Activated CD8-positive, alpha-beta memory T cell treated with anti-CD3 and anti-CD28 coated beads, Interleukin-2, amount 50 U/mL, for 24 hours (primary cell): ENCODE data around the gene GOLGA7B.
A peak's percentile ranks its signal among the peaks of the same experiment; 100 is the strongest.

Source experiments
- DNase-seq: peaks from one replicate; pipeline ENCODE4 v3.0.0-alpha.2; 2020; ENCODE audit errors: extremely low read depth

Gene GOLGA7B

DNA sequence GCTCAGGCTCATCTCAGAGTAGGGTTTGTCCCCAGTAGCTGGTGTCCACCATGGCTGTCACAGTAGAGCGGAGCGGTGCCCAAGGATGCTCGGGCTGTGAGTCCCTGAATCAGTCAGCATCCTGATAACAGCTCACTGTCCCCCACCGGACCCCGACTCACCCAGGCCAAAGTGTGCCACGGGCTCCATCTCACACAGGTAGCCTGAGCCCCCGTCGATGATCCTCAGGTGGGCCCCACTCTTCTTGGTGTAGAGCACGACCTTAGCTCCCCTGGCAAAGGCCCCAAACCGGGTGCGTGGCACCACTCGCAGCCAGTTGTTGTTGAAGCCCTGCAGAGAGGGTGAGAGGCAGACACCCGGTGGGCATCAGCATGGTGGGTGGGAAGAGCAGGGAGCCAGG is 45.4 kb downstream of the GOLGA7B start:
- no peak for DNase-seq

DNA sequence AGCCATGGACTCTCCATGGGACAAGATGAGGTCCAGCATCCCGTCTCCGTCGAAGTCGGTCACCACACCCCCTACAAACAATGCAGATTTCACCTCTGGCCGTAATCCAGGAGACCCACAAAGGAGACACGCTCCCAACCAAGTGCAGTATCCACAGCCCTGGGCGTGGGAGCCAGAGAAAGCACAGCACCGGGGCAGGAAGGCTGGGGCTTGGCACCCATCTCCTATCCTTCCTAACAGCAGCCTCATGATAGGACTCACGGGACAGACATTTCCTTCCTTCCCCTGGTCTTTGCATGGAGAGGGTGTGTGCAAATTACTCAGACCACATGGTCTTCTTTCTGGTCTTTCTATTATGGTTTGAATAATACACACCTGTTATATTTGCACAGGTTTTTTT is 46.3 kb downstream of the GOLGA7B start:
- no peak for DNase-seq

DNA sequence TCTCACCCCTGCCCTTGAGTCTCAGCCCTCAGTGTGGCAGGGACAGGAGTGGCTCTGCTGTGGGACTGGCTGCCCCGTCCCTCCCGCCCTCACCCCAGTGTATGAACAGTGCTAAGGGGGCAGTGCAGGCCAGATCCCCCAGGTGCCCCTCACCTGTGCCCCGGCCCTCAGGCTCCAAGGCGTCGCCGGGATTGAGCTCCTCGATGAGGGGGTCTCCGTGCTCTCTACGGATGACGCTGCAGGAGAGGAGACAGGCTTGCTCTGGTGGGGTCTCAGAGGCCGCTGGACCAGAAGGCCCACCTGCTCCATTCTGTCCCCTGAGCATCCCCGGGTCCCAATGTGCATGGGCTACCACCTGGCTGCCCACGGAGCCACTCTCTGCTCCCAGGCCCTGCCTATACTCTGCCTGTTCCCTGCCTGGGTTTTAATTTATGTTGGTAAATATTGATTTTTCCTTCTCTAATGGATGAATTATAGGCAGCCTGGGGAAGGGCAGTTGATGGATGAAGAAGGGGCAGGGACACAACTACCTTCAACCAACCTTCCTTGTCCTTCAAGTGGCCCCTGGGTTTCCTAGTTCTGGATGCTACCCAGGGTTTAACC is 47.2 kb downstream of the GOLGA7B start:
- DNase-seq = no peak

DNA sequence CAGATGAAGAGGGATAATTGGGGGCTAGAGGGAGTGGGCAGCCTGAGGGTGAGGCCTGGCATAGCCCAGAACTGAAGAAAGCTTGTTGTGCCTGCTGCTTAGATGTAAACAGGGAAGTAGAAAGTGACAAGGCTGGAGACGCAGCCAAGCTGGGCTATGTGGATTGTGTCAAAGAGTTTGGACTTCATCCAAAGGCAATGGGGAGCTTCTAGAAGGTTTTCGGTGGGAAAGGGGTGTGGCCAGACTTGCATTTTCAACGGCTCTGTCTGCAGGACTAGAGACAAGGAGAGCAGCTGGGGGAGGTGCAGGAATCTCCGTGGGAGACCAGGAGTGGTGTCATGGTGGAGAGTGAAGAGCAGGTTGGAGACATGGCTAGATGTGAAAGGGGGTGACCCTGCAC is 48.8 kb downstream of the GOLGA7B start:
- DNase-seq = no peak

DNA sequence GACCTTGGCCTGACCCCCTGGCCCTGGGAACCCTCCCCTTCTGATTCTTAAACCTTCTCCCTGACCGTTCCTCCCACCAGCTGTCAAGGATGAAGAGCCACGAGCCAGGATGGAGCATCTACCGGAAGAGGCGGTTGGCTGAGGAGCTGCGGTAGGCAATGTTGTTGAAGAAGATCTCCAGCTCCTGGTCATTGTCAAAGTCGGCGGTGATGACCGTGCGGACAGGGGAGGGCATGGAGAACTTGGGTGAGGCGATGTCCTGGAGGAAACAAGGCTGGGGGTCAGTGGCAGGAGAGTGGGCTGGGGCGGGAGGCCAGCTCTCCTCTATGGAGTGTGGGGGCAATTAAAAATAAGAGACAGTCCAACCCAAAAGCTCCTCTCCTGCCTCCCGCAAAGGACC is 51.7 kb downstream of the GOLGA7B start:
- no peak for DNase-seq

DNA sequence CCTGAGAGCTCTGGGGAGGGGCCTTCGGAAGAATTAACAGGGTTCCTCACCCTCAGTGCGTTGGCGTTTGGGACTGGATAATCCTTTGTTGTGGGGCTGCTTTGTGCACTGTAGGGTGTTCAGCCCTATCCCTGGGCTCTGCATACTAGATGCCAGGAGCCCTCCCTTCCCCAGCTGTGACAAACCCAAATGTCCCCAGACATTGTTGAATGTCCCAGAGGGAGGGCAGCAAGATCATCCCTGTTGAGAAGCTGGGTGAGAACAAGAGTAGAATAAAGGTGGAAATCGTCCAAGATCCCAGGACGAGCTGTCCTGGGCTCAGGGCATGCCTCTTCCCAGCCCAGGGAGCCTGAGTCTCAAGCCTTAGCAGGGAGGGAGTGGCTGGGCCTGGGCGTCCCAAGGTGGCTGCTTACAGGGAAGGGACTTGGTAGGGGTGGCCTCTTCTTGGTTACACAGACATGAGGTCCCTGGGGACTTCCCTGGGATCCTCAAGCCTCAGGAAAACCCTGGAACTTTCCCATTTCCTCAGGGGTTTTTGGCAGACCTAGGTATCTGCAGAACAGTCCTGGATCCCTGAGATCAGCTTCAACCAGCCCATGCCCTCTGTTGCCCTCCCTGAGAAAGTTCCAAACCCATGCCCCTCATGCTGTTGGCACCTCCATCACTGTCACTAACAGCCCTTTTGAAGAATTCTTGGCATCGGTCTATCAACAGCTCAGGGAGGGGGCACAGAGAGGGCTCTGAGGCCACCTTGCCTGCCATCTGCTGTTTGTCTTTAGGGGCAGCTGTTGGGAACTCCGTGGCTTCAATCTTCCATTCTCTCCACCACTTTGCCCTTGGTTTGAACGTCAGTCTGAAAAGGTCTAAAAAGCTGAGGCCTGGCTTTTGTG is 53.7 kb downstream of the GOLGA7B start:
- no peak for DNase-seq

DNA sequence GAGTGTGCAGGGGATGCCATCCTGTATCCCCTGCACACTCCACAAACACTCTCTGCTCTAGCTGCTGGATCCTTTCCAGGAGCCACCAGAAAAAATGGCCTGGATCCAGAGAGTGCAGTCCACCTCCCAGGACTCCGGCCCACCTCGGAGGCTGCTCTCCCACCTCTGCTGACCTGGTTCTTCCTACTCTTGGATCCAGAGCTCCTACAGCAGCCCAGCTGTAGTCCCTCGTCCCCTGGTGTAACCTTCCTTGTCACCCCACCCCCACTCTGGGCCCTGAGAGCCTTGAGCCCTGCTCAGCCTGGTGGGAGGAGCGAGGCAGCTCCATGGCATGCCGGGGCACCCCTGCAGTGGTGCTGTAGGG is 54.4 kb downstream of the GOLGA7B start:
- DNase-seq = no peak

DNA sequence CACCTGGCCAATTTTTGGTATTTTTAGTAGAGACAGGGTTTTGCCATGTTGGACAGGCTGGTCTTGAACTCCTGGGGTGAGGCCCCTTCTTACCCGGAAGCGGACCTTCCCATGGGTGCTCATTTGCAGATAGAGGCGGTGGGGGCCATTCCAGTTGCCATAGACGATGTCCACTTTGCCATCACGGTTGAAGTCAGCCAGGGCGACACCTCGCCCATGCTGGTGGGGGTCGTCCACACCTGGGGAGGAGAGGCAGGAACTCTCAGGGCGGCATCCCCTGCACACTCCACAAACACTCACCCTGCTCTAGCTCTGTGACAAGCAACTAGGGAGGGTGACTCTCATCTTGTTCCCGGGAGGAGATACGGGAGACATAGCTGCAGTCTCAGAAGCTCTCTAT is 54.9 kb downstream of the GOLGA7B start:
- DNase-seq = no peak

DNA sequence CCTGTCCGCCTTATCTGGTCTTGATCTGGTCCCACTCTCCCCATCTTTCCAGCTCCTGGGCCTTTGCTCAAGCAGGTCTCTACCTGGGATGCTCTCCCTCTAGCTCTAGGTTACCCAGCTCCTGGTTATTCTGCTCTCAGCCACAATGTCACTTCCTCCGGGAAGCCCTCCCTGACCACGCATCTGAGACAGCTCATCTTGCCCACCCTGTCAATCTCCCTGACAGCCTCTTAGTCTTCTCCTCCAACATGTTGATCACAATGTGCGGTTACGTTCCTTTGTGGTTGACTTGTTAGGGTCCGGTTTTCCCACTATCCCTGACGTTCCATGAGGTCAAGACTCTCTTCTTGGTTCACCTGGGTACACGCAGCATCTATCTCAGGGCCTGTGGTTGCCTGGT is 55.6 kb downstream of the GOLGA7B start:
- no peak for DNase-seq

DNA sequence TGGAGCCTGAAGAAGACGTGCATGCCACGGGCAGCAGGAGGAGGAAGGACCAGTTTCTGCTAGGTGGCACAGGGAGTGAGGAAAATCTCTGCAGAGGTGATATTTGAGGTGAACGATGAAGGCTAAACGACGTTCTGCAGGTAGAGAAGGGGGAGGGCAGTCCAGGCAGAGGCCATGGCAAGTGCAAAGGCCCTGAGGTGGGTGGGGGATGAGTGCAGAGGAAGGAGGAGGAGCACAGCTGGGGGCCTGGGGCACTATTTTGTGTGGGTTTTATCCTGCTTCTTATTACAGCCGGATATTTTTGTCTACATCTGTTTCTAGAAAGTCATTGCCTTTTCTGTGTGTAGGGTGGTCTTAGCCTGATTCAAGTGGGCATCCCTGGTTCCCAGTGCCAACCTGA is 57.6 kb downstream of the GOLGA7B start:
- DNase-seq = no peak

DNA sequence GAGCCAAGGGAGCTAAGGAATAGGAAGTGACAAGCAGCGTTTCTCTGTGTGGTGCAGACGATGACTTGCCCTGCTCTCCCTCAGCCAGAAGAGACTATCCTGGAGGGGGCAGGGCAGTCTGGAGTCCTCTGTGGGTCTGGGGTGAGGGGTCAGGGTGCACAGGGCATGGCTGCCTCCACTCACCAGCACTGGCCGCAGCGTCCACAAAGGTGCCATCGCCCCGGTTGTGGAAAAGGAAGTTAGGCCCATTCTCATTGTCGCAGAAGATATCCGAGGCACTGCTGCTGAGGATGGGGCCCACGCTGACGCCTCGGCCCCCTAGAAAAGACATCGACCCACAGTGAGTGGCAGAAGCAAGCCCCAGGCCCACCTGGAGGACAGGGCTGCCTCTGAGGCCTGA is 58.2 kb downstream of the GOLGA7B start:
- no peak for DNase-seq

DNA sequence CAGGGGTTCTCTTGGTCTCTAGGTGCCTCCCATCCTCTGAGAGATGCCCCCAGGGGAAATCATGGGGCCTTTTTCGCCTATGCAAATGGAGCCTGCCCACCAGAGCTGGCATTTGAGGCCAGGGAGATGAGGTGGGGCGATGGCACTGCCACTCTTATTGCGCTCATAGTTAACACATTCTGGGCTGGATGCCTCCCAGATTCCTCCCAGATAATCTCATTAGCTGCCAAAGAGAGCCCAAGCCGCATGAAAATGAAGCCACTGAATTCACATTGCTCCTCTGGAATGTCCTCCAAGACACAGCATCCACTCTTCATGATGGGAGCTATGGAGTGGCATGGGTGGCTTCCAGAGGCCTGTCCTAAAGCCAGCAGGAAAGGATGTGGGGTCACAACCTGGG is 61.0 kb downstream of the GOLGA7B start:
- DNase-seq = no peak

DNA sequence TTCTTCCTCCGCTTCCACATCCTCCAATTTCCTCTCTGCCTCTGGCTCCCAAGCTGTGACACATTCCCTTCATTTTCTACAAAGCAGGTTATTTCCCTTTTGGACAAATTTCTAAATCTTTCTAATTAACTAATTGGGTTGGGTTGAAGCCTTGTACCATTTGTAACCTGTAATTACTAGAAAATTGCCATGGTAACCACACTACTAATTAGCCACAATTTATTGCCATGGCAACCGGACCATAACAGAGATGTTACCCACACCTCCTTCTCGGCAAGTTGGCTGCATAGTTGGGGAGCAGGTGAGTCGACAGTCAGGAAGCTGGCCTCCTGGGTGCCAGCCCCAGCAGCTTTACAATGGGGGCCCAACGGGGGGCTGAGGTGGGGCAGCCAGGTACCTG is 61.6 kb downstream of the GOLGA7B start:
- DNase-seq = no peak

DNA sequence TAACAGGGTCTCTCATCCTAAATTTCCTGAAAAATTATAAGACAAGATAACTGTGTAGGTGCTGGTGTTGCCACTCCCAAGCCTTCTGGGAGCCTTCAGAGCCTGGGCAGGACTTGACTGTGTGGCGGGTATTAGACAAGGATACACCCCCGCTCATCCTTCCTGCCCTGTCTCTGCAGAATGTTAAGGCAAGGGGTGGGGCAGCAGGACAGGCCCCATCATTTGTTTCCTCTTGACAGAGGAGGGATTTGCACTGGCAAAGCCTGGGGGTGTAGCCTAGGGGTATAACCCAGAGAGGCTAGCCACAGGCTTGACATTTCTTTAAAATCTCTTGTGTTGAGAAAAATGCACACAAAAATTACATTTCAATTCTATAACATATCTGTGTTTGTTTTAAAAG is 63.5 kb downstream of the GOLGA7B start:
- no peak for DNase-seq

DNA sequence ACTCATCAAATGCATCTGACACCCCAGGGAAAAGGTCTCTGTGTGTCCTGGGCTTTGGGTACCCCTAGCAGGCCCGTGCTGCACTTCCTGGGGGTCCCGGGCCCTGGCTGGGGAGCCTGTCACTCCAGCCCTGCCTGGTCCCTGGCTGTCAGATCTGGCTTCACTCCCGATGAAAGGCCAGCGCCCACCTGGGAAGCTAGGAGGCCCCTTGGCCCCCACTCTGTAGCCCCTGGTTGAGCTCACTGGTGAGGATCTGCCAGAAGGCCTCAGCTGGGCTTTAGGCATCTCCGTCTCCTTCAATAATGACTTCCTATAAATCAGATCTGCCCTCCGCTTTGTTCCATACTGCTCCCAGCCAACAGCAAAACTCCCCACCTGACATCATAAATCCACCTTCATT is 64.0 kb downstream of the GOLGA7B start:
- no peak for DNase-seq

DNA sequence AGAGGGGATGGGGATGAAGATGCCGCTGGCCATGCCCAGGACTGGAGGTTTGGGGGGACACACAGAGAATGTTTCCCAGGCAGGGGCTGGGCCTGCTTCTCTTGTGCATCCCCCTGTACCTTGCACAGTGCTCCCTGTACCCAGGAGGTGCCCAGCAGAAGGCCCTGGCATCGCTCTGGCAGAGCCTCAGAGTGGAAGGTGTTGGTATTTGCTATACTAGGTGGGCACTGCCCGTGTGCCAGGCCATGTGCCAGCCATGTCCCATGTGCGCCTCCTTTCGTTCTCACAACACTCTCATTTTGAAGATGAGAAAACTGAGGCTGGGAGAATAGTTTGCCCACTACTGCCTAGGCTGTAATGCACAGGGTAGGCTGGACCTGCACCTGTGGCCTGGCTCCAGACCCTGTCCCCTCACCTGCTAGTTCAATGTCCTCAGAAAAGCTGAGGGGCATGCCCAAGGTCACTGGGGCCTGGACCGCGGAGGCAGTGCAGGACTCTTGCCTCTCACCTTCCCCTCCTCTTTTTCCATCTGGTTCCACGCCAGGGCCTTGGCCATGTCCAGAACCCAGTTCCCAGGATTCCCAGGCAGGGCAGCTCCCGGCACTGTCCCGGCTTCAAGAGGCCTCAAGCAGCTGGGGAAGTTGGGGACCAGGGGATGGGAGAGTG is 64.7 kb downstream of the GOLGA7B start:
- no peak for DNase-seq

DNA sequence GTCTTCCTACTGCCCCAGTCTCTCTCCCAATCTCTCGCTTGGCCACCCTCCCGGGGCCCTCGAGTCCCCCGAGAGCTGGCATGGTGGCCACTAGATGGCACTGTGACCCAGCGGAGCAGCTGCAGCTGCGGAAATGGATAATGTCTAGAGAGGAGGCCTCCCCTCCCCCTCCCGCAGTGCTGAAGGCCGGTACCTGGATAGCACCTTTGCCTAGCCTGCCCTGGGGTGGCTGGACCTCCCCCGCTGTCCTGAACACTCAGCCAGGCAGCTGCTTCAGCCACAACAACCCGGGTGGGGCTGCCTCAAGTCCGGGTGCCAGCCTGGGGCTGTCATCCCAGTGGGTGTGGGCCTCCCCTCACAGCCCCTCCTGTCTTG is 65.2 kb downstream of the GOLGA7B start:
- DNase-seq = peak; percentile 57

DNA sequence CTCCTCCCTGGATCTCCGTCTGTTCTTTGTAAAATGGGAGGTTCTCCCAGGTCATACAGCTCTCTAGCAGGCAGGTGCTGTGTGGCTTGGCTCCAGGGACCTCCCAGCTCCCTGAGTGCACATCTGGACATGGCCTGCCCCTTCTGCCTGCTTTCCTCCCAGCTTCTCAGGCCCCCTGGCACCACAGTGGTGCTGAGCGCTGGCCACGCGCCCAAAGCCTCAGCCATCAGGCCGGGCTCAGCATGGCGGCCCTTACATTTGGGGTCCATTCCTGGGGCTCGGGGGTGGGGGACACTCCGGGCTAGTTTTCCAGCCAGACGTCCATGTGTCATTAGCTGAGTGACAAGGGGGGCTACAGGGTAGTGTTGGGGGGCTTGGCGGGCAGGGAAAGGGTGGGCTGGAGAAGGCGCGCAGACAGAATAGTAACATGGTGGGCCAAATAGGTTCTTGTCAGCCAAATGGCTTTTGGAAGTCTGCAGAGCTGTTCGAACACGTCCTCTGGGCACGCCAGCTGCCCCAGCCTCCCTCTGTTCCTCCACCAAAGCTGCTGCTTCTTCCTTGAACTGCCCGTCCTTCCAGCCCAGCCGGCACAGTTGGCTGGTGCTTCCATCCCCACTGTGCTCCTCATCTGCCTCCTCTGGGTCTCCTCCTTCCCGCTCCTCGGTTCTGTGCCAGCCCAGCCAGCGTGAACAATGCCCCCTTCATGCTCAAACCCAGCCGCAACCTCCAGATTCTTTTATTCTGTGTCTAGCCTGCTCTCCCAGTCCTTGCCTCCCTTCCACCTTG is 65.9 kb downstream of the GOLGA7B start:
- no peak for DNase-seq

DNA sequence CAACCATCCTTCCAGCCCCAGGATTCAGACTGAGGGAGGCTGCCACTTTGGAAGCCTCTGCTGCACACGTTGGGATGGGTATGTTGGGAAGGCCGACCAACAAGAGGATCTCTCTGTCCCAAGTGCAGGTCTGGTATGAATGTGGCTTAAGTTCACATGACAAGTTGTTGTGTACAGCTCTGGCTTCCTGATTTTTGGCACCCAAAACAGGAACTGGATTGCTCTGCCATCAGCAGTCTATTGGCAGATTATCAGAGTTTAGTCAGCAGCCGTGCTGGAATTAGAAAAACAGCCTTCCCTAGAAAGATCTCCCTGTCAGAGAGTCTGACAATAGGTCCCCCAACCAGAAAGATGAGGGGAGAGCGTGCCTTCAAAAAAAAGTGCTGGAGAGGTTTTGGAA is 66.9 kb downstream of the GOLGA7B start:
- no peak for DNase-seq

DNA sequence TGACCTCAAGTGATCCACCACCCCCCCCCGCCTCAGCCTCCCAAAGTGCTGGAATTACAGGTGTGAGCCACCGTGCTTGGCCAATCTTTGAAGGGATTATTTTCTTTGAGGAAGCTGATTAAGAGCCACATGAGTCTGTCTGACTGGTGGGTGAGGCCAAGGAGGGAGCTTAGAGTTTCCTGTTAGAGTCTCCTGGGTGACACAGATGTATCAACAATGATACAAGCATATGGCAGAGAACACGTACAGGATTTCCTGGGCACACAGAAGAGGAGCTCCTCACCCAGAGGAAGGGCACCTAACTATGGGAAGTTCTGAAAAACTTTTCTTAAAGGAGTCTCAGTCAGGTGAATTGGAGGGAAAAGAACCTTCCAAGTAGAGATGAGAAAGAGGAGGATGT is 69.4 kb downstream of the GOLGA7B start:
- DNase-seq = no peak

DNA sequence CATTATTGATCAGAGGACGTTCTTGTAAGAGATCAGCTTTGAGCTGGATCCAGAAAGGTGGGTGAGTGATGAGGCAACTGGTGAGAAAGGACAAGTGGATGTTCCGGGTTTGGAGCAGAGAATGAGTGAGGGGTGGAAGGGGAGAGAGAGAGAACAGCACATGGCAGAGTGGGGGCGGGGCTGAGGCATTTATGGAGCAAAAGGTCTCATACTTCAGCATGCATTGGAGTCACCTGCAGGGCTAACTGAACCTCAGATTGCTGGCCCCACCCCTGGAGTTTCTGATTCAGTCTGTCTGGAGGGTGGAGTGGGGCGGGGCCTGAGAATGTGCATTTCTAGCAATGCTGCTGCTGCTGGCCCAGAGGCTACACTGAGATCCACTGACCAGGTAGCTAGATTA is 71.2 kb downstream of the GOLGA7B start:
- no peak for DNase-seq
